LNCAP (cell line): ENCODE measurements around the gene HYKK.

ENCODE experiments used
- CTCF ChIP-seq: fragments of 450-650 bp; IDR thresholded peaks from 2 replicates; pipeline ENCODE4 v1.5.1; 2017; ENCODE audit warnings: mild to moderate bottlenecking

HYKK gene, protein sequence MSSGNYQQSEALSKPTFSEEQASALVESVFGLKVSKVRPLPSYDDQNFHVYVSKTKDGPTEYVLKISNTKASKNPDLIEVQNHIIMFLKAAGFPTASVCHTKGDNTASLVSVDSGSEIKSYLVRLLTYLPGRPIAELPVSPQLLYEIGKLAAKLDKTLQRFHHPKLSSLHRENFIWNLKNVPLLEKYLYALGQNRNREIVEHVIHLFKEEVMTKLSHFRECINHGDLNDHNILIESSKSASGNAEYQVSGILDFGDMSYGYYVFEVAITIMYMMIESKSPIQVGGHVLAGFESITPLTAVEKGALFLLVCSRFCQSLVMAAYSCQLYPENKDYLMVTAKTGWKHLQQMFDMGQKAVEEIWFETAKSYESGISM

GRCh38 chr15:78506971-78507830 is at the start of gene HYKK:
Gene HYKK (plus strand): TSS chr15:78507577. CDS start chr15:78513089, 5,512 bp downstream.
- 0 out of 2 replicates have a peak, but pooled peaks have one; percentile 12 for TF ChIP-seq CTCF

GRCh38 chr15:78460737-78461136 is 46.6 kb upstream of the HYKK start:
- no peak for TF ChIP-seq CTCF

- TF ChIP-seq CTCF = no peak
Observed at GRCh38 chr15:78461171-78461888, 46.0 kb upstream of the HYKK start.

- no peak for TF ChIP-seq CTCF
Observed at GRCh38 chr15:78469031-78469430, 38.3 kb upstream of the HYKK start.

DNA sequence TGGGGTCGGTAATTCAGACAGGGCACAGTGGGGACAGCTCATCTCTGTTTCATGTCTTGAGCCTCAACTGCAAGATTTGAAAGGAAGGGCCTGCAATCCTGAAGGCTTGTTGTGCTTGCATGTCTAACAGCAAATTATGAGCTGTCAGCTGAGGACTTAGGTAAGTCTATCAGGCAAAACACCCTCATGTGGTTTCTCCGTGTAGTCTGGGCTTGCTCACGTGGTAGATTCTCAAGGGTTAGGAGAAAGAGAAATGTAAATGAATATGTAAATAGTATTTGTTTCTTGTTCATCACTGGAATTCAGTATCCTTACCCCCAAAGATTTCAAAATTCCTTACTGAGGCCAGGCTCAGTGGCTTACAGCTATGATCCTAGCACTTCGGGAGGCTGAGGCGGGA is 30.1 kb upstream of the HYKK start:
- TF ChIP-seq CTCF = no peak

DNA sequence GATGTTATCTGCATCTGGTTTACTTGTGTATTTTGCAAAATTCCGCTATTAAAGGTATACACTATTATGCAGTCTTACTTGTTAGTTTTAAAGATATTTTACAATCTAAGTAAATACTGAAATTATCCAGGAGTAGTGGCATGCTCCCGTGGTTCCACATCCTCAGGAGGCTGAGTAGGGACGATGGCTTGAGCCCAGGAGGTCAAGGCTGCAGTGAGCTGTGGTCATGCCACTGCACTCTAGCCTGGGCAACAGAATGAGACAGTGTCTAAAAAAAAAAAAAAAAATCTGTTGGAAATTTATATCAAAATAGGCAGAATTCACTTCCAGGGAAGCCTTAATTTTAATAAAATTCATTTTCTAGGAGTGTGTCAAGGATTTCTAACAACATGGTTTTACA is 27.7 kb upstream of the HYKK start:
- no peak for TF ChIP-seq CTCF

DNA sequence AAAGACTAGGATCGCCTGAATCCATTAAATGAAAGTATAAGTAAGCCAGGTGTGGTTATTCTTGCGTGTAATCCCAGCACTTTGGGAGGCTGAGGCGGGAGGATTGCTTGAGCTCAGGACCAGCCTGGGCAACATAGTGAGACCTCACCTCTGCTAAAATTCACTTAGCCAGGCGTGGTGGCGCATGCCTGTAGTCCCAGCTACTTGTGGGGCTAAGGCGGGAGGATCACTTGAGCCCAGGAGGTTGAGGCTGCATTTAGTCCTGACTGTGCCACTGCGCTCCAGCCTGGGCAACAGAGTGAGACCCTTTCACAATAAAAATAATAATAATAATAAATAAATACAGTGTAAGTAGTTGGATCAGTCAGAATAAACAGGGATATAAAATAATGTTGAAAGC is 25.5 kb upstream of the HYKK start:
- no peak for TF ChIP-seq CTCF
